ENCODE results near the gene ANKRD27.

- TF ChIP-seq POLR2A (IDR thresholded peaks at IDR 0.05; ENCODE audit: low read length) = no peak
- no peak for TF ChIP-seq GATA1 (IDR thresholded peaks at IDR 0.05; ENCODE audit: low read depth, low read length)
Observed at GRCh38 chr19:32708457-32708856, 33.5 kb upstream of the ANKRD27 start.

All from erythroblast (primary cell).